HCT116 (cell line): ENCODE data around the gene SH3D21.

Source experiments
- EZH2 ChIP-seq: fragments of 200-600 bp; sonication (generic); IDR thresholded peaks from 2 replicates; pipeline ENCODE4 v1.6.1; 2017; ENCODE audit warnings: antibody characterized with exemption, mixed run types
- POLR2A ChIP-seq: IDR thresholded peaks from 2 replicates; pipeline ENCODE4 v1.7.0; 2011; ENCODE audit warnings: borderline replicate concordance; ENCODE audit not compliant: insufficient read depth, insufficient read length; ENCODE audit errors: extremely low read depth
- POLR2AphosphoS5 ChIP-seq: IDR thresholded peaks from 2 replicates; pipeline ENCODE4 v1.6.1; 2011; ENCODE audit warnings: mild to moderate bottlenecking, low read depth, low read length, moderate library complexity
- ZNF274 ChIP-seq: fragments of 200-500 bp; sonication (Bioruptor generic); IDR thresholded peaks from 2 replicates; pipeline ENCODE4 v1.6.1; 2014; ENCODE audit warnings: mild to moderate bottlenecking, low read depth, low read length, inconsistent platforms
- TF ChIP-seq, protein P1 (sequence below), 3 experiments: fragments of 200-600 bp in 1 of 3; sonication (generic) in 1 of 3; IDR thresholded peaks in 2 of 3; conservative IDR thresholded peaks in 1 of 3; 2 replicates each; pipeline ENCODE4 v1.5.1; 2012 to 2017; ENCODE audit warnings: low read depth in 2 of 3, low read length in 2 of 3, antibody characterized with exemption in 1 of 3, borderline replicate concordance in 1 of 3, control low read depth in 1 of 3, mild to moderate bottlenecking in 1 of 3, mixed read lengths in 1 of 3, mixed run types in 1 of 3, moderate library complexity in 1 of 3; ENCODE audit not compliant: insufficient read depth in 1 of 3

DNA sequence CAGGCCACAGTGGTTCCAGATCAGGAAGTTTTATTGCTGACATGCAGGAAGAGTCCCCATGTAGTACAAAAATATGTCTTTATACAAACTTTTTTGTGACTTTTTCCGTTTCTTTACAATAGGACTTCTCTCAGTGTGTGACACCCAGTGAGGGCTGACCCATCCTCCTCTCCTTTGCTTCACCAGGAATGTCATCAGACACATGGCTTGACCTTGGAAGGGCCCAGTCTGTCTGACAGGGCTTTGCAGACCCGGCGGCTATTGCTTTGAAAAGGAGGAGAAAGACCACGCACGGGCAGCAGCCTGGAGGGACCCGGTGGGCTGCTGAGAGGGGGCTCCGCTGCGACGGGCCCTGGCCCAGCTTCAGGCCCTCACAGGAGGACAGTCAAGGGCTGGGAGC is 33.4 kb downstream of the SH3D21 start:
- TF ChIP-seq POLR2A: no peak
- no peak for TF ChIP-seq ZNF274
- no peak for TF ChIP-seq POLR2AphosphoS5
- TF ChIP-seq, protein P1, sequence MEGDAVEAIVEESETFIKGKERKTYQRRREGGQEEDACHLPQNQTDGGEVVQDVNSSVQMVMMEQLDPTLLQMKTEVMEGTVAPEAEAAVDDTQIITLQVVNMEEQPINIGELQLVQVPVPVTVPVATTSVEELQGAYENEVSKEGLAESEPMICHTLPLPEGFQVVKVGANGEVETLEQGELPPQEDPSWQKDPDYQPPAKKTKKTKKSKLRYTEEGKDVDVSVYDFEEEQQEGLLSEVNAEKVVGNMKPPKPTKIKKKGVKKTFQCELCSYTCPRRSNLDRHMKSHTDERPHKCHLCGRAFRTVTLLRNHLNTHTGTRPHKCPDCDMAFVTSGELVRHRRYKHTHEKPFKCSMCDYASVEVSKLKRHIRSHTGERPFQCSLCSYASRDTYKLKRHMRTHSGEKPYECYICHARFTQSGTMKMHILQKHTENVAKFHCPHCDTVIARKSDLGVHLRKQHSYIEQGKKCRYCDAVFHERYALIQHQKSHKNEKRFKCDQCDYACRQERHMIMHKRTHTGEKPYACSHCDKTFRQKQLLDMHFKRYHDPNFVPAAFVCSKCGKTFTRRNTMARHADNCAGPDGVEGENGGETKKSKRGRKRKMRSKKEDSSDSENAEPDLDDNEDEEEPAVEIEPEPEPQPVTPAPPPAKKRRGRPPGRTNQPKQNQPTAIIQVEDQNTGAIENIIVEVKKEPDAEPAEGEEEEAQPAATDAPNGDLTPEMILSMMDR (IDR thresholded peaks at IDR 0.05 in 2 of 3, conservative IDR thresholded peaks at IDR 0.05 in 1 of 3; ENCODE audit: borderline replicate concordance in 1 of 3, insufficient read depth in 1 of 3, low read depth in 2 of 3, low read length in 2 of 3): no peak
- no peak for TF ChIP-seq EZH2
